GM19351 (cell line): ENCODE measurements around the gene GMCL1.

Experiments
- ATAC-seq: cut with Tn5 transposase; IDR thresholded peaks from one replicate; pipeline ENCODE4 v1.9.1; 2021; ENCODE audit warnings: mild to moderate bottlenecking, moderate library complexity; ENCODE audit not compliant: unreplicated experiment

Gene GMCL1

GRCh38 chr2:69829256-69830044 is at the start of gene GMCL1:
Gene GMCL1 (plus strand): TSS chr2:69829660. CDS start chr2:69829893, 233 bp downstream.
- peak; percentile 89 for ATAC-seq

GRCh38 chr2:69780921-69781320 is 48.5 kb upstream of the GMCL1 start:
- ATAC-seq: no peak

GRCh38 chr2:69781321-69782248 is 47.9 kb upstream of the GMCL1 start:
- ATAC-seq: no peak

GRCh38 chr2:69784228-69784627 is 45.2 kb upstream of the GMCL1 start:
- ATAC-seq: no peak

- no peak for ATAC-seq
Measured at GRCh38 chr2:69785358-69785757, 44.1 kb upstream of the GMCL1 start.

- no peak for ATAC-seq
Measured at GRCh38 chr2:69786052-69786560, 43.4 kb upstream of the GMCL1 start.

- ATAC-seq: peak; percentile 83
Measured at GRCh38 chr2:69789175-69789721, 40.2 kb upstream of the GMCL1 start.

GRCh38 chr2:69789772-69790600 is 39.5 kb upstream of the GMCL1 start:
- peak; percentile 43 for ATAC-seq

- ATAC-seq: no peak
Measured at GRCh38 chr2:69790601-69790959, 38.9 kb upstream of the GMCL1 start.

GRCh38 chr2:69791045-69791444 is 38.4 kb upstream of the GMCL1 start:
- no peak for ATAC-seq

GRCh38 chr2:69796174-69796573 is 33.3 kb upstream of the GMCL1 start:
- ATAC-seq: no peak

- ATAC-seq: no peak
Measured at GRCh38 chr2:69797235-69797634, 32.2 kb upstream of the GMCL1 start.

GRCh38 chr2:69797836-69798289 is 31.6 kb upstream of the GMCL1 start:
- no peak for ATAC-seq

- ATAC-seq: peak; percentile 27
Measured at GRCh38 chr2:69798290-69798908, 31.1 kb upstream of the GMCL1 start.

GRCh38 chr2:69798909-69799526 is 30.4 kb upstream of the GMCL1 start:
- ATAC-seq: peak; percentile 54

GRCh38 chr2:69801745-69802290 is 27.6 kb upstream of the GMCL1 start:
- ATAC-seq: no peak

- peak; percentile 63 for ATAC-seq
Measured at GRCh38 chr2:69802781-69803367, 26.6 kb upstream of the GMCL1 start.

- ATAC-seq: no peak
Measured at GRCh38 chr2:69804416-69804815, 25.0 kb upstream of the GMCL1 start.

GRCh38 chr2:69805887-69806286 is 23.6 kb upstream of the GMCL1 start:
- ATAC-seq: no peak
